Stimulated activated naive CD8-positive, alpha-beta T cell treated with anti-CD3 and anti-CD28 coated beads, Interleukin-15, Interleukin-2, amounts not matched to agents 100 ng/mL and 50 ng/mL, for 24 hours (primary cell): ENCODE data around the gene TP53BP2.
"Not testable (repeated sequence)": the region's sequence is repeated elsewhere in the genome, so short reads cannot be mapped to it uniquely, and the experiment has no call there.

ENCODE experiments used
- H3K27ac Mint-ChIP-seq: one replicate; pipeline ENCODE4 v1.8.0; 2021; ENCODE audit warnings: mild to moderate bottlenecking, mixed read lengths
- H3K27me3 Mint-ChIP-seq: one replicate; pipeline ENCODE4 v1.8.0; 2021; ENCODE audit warnings: mixed read lengths
- H3K36me3 Mint-ChIP-seq: one replicate; pipeline ENCODE4 v1.8.0; 2021; ENCODE audit warnings: low read depth, mixed read lengths
- H3K4me1 Mint-ChIP-seq: one replicate; pipeline ENCODE4 v1.8.0; 2021; ENCODE audit warnings: low read depth, mixed read lengths
- H3K4me3 Mint-ChIP-seq: one replicate; pipeline ENCODE4 v1.8.0; 2021; ENCODE audit warnings: mild to moderate bottlenecking, mixed read lengths
- H3K9me3 Mint-ChIP-seq: one replicate; pipeline ENCODE4 v1.8.0; 2021; ENCODE audit warnings: mixed read lengths

The TP53BP2 gene

DNA sequence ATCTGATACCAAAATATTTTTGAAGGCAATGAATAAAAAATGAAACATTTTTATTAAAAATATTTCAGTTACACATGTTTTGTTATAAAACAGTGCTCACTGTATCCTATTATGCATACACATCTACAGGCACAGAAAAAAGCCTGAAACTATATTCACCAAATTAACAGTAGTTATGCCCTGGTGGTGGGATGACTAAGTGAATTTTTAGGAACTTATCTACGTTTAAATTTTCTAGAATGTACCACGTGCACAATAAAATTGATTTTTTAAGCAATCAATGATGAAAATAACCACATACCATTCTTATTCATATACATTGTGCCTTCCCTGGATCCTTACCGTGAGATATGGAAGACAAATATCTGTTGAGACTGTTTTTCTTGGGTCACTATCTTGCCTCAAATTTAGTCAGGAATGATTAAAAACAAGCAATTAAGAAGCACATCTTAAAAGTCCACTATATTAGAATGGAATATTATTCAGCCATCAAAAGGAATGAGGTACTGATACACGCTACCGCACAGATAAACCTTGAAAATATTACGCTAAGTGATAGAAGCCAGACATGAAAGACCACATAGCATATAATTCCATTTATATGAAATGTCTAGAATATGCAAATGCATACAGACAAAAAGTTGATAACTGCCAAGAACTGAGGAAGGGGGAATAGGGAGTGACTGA lies 17.4 kb downstream of the TP53BP2 start:
- Mint-ChIP-seq H3K4me3 (no peak overlapping the region), H3K36me3 (peaks cover 18% of the 10 kb centered on the region), H3K27ac (no peak overlapping the region), H3K9me3 (no peaks in the 10 kb centered on the region), H3K27me3 (no peaks in the 10 kb centered on the region), H3K4me1 (peaks cover 64% of the 10 kb centered on the region)

DNA sequence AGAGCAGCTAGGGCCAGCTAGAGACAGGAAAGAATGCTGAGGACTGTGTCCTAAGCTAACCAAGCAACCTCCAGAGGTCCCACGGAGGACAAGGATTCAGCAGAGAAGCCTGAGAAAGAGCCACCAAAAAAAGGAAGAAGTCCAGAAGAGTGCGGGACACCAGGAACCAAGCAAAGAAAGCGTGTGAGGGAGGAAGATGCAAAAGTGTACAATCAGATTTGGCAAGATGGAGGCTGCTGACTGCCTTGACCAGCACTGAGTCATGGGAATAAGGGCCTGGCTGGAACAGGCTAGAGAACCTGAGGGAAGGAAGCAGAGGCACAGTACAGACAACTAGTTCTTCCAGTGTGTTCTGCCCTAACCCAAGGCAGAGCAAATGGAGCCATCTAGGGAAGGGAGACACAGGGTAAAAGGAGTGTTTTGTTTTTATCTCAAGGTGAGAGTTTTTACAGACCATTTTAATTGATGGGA lies 18.5 kb downstream of the TP53BP2 start:
- no peaks in the 10 kb centered on the region for H3K27me3 Mint-ChIP-seq

DNA sequence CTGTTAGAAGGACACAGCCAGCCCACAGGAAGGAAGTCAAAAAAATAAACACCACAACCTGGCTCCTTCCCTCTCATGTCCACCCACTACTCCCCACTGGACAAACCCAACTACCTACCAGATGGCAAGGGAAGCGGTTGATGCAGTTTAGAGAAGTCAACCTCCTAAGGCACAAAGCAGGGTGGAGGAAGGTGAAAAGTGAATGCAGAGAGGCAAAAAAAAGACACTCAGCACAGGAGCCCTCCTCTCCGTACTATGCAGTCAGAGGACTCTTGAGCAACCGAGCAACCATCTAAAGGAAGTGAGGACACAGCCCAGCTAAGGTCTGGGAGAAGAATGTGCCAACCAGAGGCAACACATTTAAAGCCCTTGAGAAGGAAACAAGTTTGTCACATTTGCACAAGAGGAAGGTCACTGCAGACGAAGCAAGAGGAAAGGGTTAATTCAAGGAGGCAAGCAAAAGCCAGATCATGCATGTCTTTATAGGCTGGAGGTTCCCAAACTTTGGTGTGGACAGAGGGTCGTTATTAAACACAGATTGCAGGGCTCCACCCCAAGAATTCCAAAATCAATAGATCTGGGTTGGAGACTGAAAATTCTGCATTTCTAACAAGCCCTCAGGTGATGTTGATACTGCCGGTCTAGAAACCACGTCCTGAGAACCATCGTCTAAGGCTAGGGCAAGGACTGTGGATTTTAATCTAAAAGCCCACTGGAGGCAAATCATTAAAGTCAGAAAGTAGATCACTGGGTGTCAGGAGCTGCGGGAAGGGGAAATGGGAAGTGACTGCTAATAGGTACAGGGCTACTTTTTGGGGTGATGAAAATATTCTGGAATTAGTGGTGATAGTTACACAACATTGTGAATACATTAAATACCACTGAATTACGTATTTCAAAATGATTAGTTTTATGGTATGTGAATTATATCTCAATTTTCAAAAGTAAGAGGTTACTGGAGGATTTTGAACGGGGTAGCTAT lies 19.7 kb downstream of the TP53BP2 start:
- H3K4me3 Mint-ChIP-seq = no peak overlapping the region
- H3K27ac Mint-ChIP-seq = no peak overlapping the region
- H3K9me3 Mint-ChIP-seq = no peaks in the 10 kb centered on the region
- peaks cover 72% of the 10 kb centered on the region for H3K4me1 Mint-ChIP-seq
- peaks cover 19% of the 10 kb centered on the region for H3K36me3 Mint-ChIP-seq
- no peaks in the 10 kb centered on the region for H3K27me3 Mint-ChIP-seq

More for the DNA sequence above, 18.5 kb downstream of the TP53BP2 start:
- H3K27ac Mint-ChIP-seq = peak overlapping the region; percentile 65
- H3K4me1 Mint-ChIP-seq = peaks cover 72% of the 10 kb centered on the region
- peaks cover 18% of the 10 kb centered on the region for H3K36me3 Mint-ChIP-seq
- H3K9me3 Mint-ChIP-seq = no peaks in the 10 kb centered on the region
- H3K4me3 Mint-ChIP-seq = no peak overlapping the region

DNA sequence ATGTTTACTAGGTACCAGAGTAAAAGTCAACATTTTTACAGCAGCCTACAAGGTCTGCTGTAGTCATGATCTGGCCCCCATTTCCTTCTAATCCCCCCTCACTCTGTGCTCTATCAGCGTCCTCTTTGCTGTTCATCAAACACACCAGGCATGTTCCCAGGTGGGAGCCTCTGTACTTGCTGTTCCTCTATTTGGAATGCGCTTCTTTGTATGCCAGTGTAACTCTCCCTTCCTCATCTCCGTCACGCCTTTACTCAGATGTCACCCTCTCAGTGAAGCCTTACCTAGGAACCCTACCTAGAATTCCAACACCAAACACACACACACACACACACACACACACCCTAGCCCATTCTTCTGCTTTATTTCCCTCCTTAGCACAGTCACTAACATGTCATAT lies 21.0 kb downstream of the TP53BP2 start:
- Mint-ChIP-seq H3K9me3 (no peaks in the 10 kb centered on the region), H3K4me1 (peaks cover 65% of the 10 kb centered on the region), H3K36me3 (peaks cover 31% of the 10 kb centered on the region), H3K27me3 (no peaks in the 10 kb centered on the region), H3K27ac (no peak overlapping the region), H3K4me3 (no peak overlapping the region)

DNA sequence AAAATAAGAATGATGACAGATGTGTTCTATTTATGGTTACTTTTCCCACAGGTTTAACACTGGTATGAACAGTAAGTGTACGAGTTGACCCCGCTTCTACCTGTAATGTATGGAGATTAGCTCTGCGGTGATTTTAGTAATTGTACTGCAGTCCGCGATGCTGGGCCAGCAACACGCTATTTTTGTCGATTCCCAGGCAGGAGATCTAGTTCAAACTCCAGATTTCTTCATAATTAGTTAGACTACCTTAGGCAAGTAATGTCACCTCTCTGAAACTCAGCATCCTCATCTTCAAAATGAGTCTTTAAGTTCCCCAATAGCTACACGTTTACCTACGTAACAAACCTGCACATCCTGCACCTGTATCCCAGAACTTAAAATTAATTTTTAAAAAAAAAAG lies 21.5 kb downstream of the TP53BP2 start:
- Mint-ChIP-seq H3K27me3 (no peaks in the 10 kb centered on the region), H3K27ac (no peak overlapping the region), H3K36me3 (peaks cover 30% of the 10 kb centered on the region), H3K4me1 (peaks cover 61% of the 10 kb centered on the region), H3K9me3 (no peaks in the 10 kb centered on the region), H3K4me3 (no peak overlapping the region)

DNA sequence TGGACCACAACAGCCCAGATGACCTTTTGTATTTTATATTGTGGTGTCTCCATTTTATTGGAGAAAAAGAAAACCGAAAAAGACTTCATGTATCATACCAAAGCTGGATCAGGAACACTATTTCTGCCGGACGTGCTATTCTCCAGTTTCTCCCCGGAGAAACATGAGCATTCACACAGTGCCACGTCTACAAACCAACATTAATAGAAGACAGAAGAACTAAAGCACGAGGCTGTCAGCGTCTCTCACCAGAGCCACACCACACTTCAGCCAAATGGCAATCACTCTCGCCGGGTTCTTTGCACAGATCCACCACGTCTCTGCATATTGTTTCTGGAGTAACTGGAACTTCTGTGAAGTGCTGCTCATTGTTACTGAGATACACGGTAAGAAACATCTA lies 24.8 kb downstream of the TP53BP2 start:
- no peaks in the 10 kb centered on the region for H3K9me3 Mint-ChIP-seq
- H3K27me3 Mint-ChIP-seq = no peaks in the 10 kb centered on the region
- no peak overlapping the region for H3K27ac Mint-ChIP-seq
- peaks cover 29% of the 10 kb centered on the region for H3K36me3 Mint-ChIP-seq
- H3K4me1 Mint-ChIP-seq = peaks cover 35% of the 10 kb centered on the region
- H3K4me3 Mint-ChIP-seq = no peak overlapping the region

GRCh38 chr1:223820515-223820858 lies 25.3 kb downstream of the TP53BP2 start:
- H3K9me3 Mint-ChIP-seq = no peaks in the 10 kb centered on the region
- H3K27ac Mint-ChIP-seq = no peak overlapping the region
- H3K4me1 Mint-ChIP-seq = peaks cover 30% of the 10 kb centered on the region

GRCh38 chr1:223819730-223820514 lies 25.8 kb downstream of the TP53BP2 start:
- H3K27ac Mint-ChIP-seq = no peak overlapping the region
- no peak overlapping the region for H3K4me3 Mint-ChIP-seq
- no peaks in the 10 kb centered on the region for H3K27me3 Mint-ChIP-seq
- no peaks in the 10 kb centered on the region for H3K9me3 Mint-ChIP-seq
- peaks cover 30% of the 10 kb centered on the region for H3K4me1 Mint-ChIP-seq
- H3K36me3 Mint-ChIP-seq = peaks cover 33% of the 10 kb centered on the region

More at GRCh38 chr1:223820515-223820858, 25.3 kb downstream of the TP53BP2 start:
- Mint-ChIP-seq H3K27me3 (no peaks in the 10 kb centered on the region), H3K4me3 (no peak overlapping the region), H3K36me3 (peaks cover 31% of the 10 kb centered on the region)

DNA sequence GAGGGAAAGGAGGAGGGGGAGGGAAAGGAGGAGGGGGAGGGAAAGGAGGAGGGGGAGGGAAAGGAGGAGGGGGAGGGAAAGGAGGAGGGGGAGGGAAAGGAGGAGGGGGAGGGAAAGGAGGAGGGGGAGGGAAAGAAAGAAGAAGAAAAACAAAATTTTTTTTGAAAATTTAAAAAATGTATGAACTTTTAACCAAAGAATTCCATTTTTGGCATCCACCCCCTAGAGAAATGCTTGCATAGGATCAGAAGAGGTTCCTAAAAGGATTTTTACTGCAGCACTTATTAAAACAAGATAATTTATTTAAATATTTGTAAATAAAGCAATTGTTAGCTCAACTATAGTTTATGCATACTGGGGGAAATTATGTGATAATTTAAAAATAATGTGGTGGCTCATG lies 28.5 kb downstream of the TP53BP2 start:
- H3K4me3 Mint-ChIP-seq, H3K9me3 Mint-ChIP-seq, H3K27ac Mint-ChIP-seq, H3K27me3 Mint-ChIP-seq: not testable (repeated sequence)
- peaks cover 57% of the 10 kb centered on the region for H3K36me3 Mint-ChIP-seq
- H3K4me1 Mint-ChIP-seq = peaks cover 23% of the 10 kb centered on the region

DNA sequence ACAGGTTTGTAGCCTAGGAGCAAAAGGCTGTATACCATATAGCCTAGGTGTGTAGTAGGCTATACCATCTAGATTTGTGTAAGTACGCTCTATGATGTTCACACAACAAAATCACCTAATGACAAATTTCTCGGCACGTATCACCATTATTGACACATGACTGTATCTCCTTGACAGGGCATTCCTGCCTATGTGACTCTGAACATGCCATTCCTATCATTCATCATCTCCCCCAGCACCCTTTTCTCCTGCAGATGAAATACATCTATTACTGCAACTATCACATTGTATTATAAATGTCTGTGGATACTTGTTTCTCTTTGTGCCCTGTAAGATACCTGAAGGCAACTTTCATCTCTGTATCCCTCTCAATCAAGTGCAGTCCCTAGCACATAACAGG lies 29.9 kb downstream of the TP53BP2 start:
- Mint-ChIP-seq H3K27me3 (no peaks in the 10 kb centered on the region), H3K4me1 (peaks cover 23% of the 10 kb centered on the region), H3K27ac (peak overlapping the region; percentile 33), H3K9me3 (no peaks in the 10 kb centered on the region), H3K36me3 (peaks cover 55% of the 10 kb centered on the region), H3K4me3 (no peak overlapping the region)

DNA sequence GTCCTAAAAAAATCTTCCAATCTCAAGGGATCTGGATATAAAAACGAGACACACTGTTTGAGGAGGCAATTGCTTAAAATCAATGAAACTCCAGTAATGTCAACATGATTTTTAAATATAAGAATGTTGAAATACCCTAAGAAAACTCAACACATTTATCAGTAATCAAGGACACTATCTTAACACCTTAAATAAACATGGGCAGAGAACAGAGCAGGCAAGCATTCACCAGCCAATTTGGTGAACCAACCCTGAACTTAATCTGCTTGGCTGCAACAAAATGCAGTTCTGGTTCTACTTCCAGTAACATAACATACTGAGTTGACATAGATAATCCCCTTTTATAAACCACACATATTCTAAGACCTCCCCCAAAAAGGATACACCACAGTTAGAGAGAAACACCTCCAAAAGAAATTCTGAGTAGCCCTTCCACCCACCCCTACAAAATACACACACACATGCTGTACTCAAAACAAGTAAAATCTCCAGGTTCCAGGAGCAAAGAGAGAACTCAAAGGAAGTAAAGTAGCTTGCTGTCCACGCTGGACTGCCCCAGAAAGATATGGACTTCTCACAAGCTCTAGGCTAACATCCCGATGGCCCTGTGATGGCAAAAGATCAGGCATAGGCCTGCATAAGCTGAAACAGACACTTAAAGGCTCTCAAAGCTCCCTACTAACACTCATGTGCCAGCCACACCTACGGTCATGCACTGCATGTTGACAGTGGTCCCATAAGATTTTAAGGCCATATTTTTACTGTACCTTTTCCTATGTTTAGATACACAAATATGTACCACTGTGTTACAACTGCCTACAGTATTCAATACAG lies 30.5 kb downstream of the TP53BP2 start:
- peak overlapping the region; percentile 0 for H3K27ac Mint-ChIP-seq
- peaks cover 54% of the 10 kb centered on the region for H3K36me3 Mint-ChIP-seq
- H3K27me3 Mint-ChIP-seq = no peaks in the 10 kb centered on the region
- no peak overlapping the region for H3K4me3 Mint-ChIP-seq
- peaks cover 25% of the 10 kb centered on the region for H3K4me1 Mint-ChIP-seq
- no peaks in the 10 kb centered on the region for H3K9me3 Mint-ChIP-seq

DNA sequence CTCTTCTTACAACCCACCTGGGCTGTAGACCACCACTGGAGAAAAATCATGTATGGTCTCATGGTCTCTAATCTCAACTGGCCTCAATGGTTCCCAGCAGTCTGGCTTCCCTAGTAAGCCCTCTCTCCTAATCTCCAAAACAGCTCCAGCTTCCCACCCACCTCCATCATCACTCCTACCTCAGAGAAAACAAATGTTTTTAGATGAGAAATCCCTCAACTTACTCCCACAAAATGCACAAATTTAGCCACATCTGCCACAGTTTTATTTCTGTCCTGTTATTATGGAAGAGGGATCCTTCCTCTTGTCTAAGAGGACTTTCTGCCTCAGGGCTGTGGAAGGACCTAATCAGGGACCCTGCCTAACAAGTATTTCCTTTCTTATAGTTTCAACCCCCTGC lies 32.1 kb downstream of the TP53BP2 start:
- H3K9me3 Mint-ChIP-seq = no peaks in the 10 kb centered on the region
- H3K4me3 Mint-ChIP-seq = no peak overlapping the region
- H3K4me1 Mint-ChIP-seq = peaks cover 25% of the 10 kb centered on the region
- no peaks in the 10 kb centered on the region for H3K27me3 Mint-ChIP-seq
- peaks cover 51% of the 10 kb centered on the region for H3K36me3 Mint-ChIP-seq
- peak overlapping the region; percentile 56 for H3K27ac Mint-ChIP-seq

DNA sequence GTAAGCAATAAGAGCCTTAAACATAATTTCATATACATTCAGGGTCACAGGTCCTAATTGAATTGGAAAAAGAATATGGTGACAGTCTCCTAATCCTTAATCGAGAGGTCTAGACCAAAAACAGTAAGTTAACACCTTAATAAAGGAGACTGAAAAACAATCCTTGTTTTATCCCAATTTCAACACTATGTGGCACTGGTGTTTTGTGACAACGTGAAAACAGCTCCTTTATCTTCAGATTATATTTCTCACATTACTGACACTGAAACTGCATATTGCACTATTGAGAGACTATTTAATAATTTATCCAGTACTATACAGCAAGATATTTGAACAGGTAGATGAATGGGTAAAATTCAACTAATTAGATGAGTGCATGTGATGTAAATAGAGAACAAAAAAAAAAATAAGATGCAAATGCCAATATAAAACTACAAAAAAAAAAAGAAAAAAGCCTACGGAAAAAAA lies 34.1 kb downstream of the TP53BP2 start:
- Mint-ChIP-seq H3K4me3 (no peak overlapping the region), H3K27ac (no peak overlapping the region), H3K27me3 (no peaks in the 10 kb centered on the region), H3K36me3 (peaks cover 64% of the 10 kb centered on the region), H3K9me3 (no peaks in the 10 kb centered on the region), H3K4me1 (peaks cover 25% of the 10 kb centered on the region)

DNA sequence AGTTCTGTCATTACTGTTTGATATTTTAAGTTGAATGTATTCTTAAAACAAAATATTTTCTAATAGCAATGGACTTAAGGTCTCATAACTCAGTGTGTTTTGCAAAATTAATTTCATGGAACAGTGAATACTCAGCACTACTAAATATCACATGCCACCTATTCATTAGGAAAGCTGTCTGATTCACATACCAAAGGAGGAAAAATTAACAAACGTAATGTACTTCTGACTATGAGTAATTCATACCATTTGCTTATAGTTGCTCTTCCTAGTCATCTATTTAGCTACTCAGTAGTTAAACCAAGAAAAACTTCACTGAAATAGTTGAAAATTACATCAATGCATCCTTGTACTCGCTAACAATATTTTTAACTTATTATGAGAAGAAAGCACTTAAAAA lies 35.2 kb downstream of the TP53BP2 start:
- Mint-ChIP-seq H3K9me3 (no peaks in the 10 kb centered on the region), H3K4me1 (peaks cover 25% of the 10 kb centered on the region), H3K27ac (no peak overlapping the region), H3K4me3 (no peak overlapping the region), H3K27me3 (no peaks in the 10 kb centered on the region), H3K36me3 (peaks cover 65% of the 10 kb centered on the region)
